ENCODE measurements around the gene DCLK3.

DCLK3 gene

GRCh38 chr3:36663666-36664291, 100.6 kb downstream of the DCLK3 start:
- DNase-seq = no peak

GRCh38 chr3:36662626-36663025, 101.7 kb downstream of the DCLK3 start:
- DNase-seq = no peak

Data from activated CD8-positive, alpha-beta memory T cell treated with anti-CD3 and anti-CD28 coated beads for 24 hours (primary cell).